Neutrophil (primary cell): ENCODE measurements around the gene ATP9A.

ENCODE experiments used
- H3K27ac ChIP-seq: fragments of 200-600 bp; sonication (generic); 2 replicates; pipeline ENCODE4 v1.5.1; 2016; ENCODE audit warnings: mild to moderate bottlenecking, moderate library complexity
- H3K27me3 ChIP-seq: fragments of 200-600 bp; sonication (generic); 2 replicates; pipeline ENCODE4 v1.6.0; 2016; ENCODE audit warnings: mild to moderate bottlenecking
- H3K36me3 ChIP-seq: fragments of 200-600 bp; sonication (generic); 2 replicates; pipeline ENCODE4 v1.5.1; 2017
- H3K4me1 ChIP-seq, 2 experiments: fragments of 200-600 bp in 1 of 2; sonication (generic) in 1 of 2; 1 replicate in 1 of 2; 2 replicates in 1 of 2; pipeline versions ENCODE4 v1.5.1 to v1.6.1; 2013 to 2016; ENCODE audit warnings: low read depth in 1 of 2, low read length in 1 of 2, mild to moderate bottlenecking in 1 of 2, moderate library complexity in 1 of 2; ENCODE audit not compliant: control insufficient read depth in 1 of 2, insufficient read depth in 1 of 2
- H3K4me3 ChIP-seq, 2 experiments: fragments of 200-600 bp in 1 of 2; sonication (generic) in 1 of 2; 1 replicate in 1 of 2; 2 replicates in 1 of 2; pipeline ENCODE4 v1.5.1; 2013 to 2016; ENCODE audit warnings: low read depth in 1 of 2, low read length in 1 of 2, mild to moderate bottlenecking in 1 of 2, moderate library complexity in 1 of 2
- H3K9me3 ChIP-seq: fragments of 200-600 bp; sonication (generic); 2 replicates; pipeline ENCODE4 v1.5.1; 2016
- CTCF ChIP-seq: fragments of 200-600 bp; sonication (generic); IDR thresholded peaks from 2 replicates; pipeline ENCODE4 v1.5.1; 2016; ENCODE audit warnings: antibody characterized with exemption

ATP9A gene

GRCh38 chr20:51634257-51634656 is 133.9 kb downstream of the ATP9A start:
- H3K9me3 ChIP-seq, result no peaks in the 10 kb centered on the region
- peaks cover 33% of the 10 kb centered on the region for H3K27me3 ChIP-seq

GRCh38 chr20:51633430-51633829 is 134.8 kb downstream of the ATP9A start:
- no peaks in the 10 kb centered on the region for H3K9me3 ChIP-seq
- no peak overlapping the region for H3K4me3 ChIP-seq
- no peaks in the 10 kb centered on the region for H3K36me3 ChIP-seq
- peaks cover 33% of the 10 kb centered on the region for H3K27me3 ChIP-seq
- H3K4me1 ChIP-seq, result no peaks in the 10 kb centered on the region
- TF ChIP-seq CTCF, result no peak
- no peak overlapping the region for H3K27ac ChIP-seq

More at GRCh38 chr20:51634257-51634656, 133.9 kb downstream of the ATP9A start:
- Histone ChIP-seq H3K27ac (no peak overlapping the region), H3K4me1 (no peaks in the 10 kb centered on the region), H3K4me3 (no peak overlapping the region), H3K36me3 (no peaks in the 10 kb centered on the region)
- TF ChIP-seq CTCF, result no peak

DNA sequence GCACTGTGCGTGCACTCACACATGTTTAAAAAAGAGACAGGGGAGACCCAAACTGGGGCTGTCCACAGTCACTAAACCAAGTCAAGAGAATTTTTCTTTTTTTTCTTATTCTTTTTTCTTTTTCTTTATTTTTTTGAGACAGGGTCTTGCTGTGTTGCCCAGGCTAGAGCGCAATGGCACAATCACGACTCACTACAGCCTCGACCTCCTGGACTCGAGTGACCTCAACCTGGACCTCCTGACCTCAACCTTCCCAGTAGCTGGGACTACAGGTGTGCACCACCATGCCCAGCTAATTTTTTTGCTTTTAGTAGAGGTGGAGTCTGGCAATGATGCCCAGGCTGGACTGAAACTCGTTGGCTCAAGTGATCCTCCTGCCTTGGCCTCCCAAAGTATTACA is 136.2 kb downstream of the ATP9A start:
- H3K27ac ChIP-seq, result no peak overlapping the region
- no peaks in the 10 kb centered on the region for H3K36me3 ChIP-seq
- no peaks in the 10 kb centered on the region for H3K9me3 ChIP-seq
- H3K27me3 ChIP-seq, result peaks cover 33% of the 10 kb centered on the region
- H3K4me1 ChIP-seq, result no peaks in the 10 kb centered on the region
- H3K4me3 ChIP-seq, result no peak overlapping the region
- no peak for TF ChIP-seq CTCF

DNA sequence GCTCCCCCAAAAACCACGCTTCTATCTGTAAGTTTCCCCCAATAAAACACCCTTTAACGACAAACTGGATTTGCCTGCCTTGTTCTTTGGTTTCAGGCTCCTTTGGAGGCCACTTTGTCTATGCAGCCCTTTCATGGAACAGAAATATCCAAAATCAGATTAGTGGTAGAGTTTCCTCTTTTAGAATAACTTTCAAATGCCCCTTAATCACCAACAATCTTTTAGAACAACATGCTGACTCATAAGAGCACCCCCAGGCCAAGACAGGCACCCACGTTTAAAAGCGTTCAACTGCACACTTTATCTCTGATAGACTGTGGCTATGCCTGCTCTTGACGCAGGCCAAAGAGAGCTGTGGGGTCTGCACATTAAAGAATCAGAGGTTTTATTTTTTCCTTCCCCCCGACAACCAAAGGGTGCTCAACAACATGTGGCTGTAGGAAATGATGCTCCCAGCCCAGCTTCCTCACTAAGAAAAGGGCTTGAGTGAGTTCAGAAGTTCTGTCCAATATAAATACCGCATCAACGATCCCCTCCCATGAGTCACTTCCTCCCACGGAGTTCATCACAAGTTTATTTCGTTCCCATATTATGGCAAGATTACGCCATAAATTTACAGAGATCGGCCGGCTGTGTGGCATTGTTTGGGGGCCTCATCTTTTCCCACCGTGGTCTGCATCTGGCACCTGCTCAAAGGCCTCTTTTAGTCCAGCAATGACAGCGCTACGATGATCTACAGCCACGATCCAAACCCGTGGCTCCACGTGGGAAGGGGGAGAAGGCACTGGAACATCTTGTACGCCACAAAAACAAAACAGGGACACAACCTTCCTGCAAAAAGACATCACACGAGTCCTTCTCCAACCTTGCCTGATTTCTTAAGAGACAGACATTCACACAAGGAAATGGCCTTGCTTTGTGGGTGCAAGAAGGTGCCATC is 136.9 kb downstream of the ATP9A start:
- Histone ChIP-seq H3K4me3 (no peak overlapping the region), H3K36me3 (no peaks in the 10 kb centered on the region), H3K4me1 (no peaks in the 10 kb centered on the region), H3K27me3 (peaks cover 33% of the 10 kb centered on the region), H3K9me3 (no peaks in the 10 kb centered on the region), H3K27ac (no peak overlapping the region)
- no peak for TF ChIP-seq CTCF

DNA sequence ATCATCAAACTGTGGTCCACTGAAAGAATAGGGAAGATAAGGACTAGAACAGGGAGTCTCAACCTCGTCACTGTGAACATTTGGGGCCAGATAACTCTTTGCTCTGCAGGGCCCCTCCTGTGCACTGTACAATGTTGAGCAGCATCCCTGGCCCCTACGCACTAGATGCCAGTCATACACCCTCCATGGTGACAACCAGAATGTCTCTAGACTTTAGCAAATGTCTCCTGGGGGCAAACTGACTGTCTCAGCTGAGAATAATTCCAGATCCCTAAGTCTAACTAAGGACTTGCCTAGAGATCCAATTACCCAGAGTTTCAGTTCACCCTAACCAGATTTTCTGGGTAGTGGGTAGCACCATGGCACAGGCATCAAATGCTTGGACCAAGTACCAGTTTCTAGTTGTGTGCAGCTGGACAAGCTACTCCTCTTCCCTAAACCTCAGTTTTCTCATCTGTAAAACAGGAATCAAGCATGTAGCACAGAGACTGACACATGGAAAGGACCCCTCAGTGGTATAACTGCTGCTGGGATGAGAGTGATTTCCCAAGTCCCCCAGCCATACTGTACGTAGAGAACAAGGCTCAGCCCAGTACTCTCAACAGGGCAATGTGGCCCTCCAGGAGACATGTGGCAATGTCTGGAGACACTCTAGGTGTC is 138.7 kb downstream of the ATP9A start:
- H3K27ac ChIP-seq, result no peak overlapping the region
- no peak overlapping the region for H3K4me3 ChIP-seq
- H3K9me3 ChIP-seq, result no peaks in the 10 kb centered on the region
- no peaks in the 10 kb centered on the region for H3K36me3 ChIP-seq
- no peaks in the 10 kb centered on the region for H3K4me1 ChIP-seq
- no peak for TF ChIP-seq CTCF
- peaks cover 33% of the 10 kb centered on the region for H3K27me3 ChIP-seq
